GM21717 (cell line): ENCODE results near the gene GPD2.
A peak's percentile ranks its signal among the peaks of the same experiment; 100 is the strongest.
"Not testable (repeated sequence)": the region's sequence is repeated elsewhere in the genome, so short reads cannot be mapped to it uniquely, and the experiment has no call there.

Experiments
- ATAC-seq: cut with Tn5 transposase; IDR thresholded peaks from one replicate; pipeline ENCODE4 v1.9.1; 2021; ENCODE audit warnings: mild to moderate bottlenecking, moderate library complexity; ENCODE audit not compliant: unreplicated experiment

Gene GPD2

GRCh38 chr2:156580501-156580900, 144.3 kb downstream of the GPD2 start:
- no peak for ATAC-seq

GRCh38 chr2:156581280-156581679, 145.1 kb downstream of the GPD2 start:
- ATAC-seq: no peak

GRCh38 chr2:156585457-156585856, 149.3 kb downstream of the GPD2 start:
- ATAC-seq: no peak

GRCh38 chr2:156586621-156587020, 150.4 kb downstream of the GPD2 start:
- no peak for ATAC-seq

GRCh38 chr2:156589381-156590079, 153.4 kb downstream of the GPD2 start:
- peak; percentile 59 for ATAC-seq

- no peak for ATAC-seq
Measured at GRCh38 chr2:156590085-156590739, 154.0 kb downstream of the GPD2 start.

- no peak for ATAC-seq
Measured at GRCh38 chr2:156592809-156593593, 156.8 kb downstream of the GPD2 start.

GRCh38 chr2:156593594-156593921, 157.4 kb downstream of the GPD2 start:
- ATAC-seq: no peak

- no peak for ATAC-seq
Measured at GRCh38 chr2:156598563-156598962, 162.4 kb downstream of the GPD2 start.

GRCh38 chr2:156600196-156600595, 164.0 kb downstream of the GPD2 start:
- no peak for ATAC-seq

- ATAC-seq: no peak
Measured at GRCh38 chr2:156601855-156602551, 165.8 kb downstream of the GPD2 start.

GRCh38 chr2:156602552-156602933, 166.4 kb downstream of the GPD2 start:
- ATAC-seq: no peak

GRCh38 chr2:156615836-156616322, 179.7 kb downstream of the GPD2 start:
- no peak for ATAC-seq

GRCh38 chr2:156618071-156618470, 181.9 kb downstream of the GPD2 start:
- not testable (repeated sequence) for ATAC-seq

- ATAC-seq: no peak
Measured at GRCh38 chr2:156619021-156619539, 182.9 kb downstream of the GPD2 start.

- ATAC-seq: no peak
Measured at GRCh38 chr2:156622491-156622890, 186.3 kb downstream of the GPD2 start.

GRCh38 chr2:156625360-156626170, 189.4 kb downstream of the GPD2 start:
- ATAC-seq: no peak

GRCh38 chr2:156626931-156627330, 190.8 kb downstream of the GPD2 start:
- no peak for ATAC-seq

- no peak for ATAC-seq
Measured at GRCh38 chr2:156630579-156631337, 194.6 kb downstream of the GPD2 start.
